Keratinocyte (primary cell): ENCODE results near the gene CCM2. TPM values are rescaled to one million over a fixed set of nuclear protein-coding genes. Genes with fewer than 3 reads are reported as not detected.

Experiments
- DNase-seq: peaks from one replicate; pipeline ENCODE4 v3.0.0-alpha.2; 2011; ENCODE audit warnings: low read depth, missing footprints, low spot score
- FAIRE-seq: peaks from 2 replicates; lab custom pipeline; 2011; peaks lifted over from hg19 to GRCh38; lab: Jason Lieb, UNC
- H2AFZ ChIP-seq: 2 replicates; pipeline ENCODE4 v1.6.0; 2012; ENCODE audit warnings: low read length, control low read depth, inconsistent platforms; ENCODE audit not compliant: control insufficient read depth
- H3K27ac ChIP-seq: 2 replicates; pipeline ENCODE4 v1.5.1; 2011; ENCODE audit warnings: low read length; ENCODE audit not compliant: control insufficient read depth, insufficient read depth
- H3K27me3 ChIP-seq: 3 replicates; pipeline ENCODE4 v1.6.0; 2011; ENCODE audit warnings: low read length; ENCODE audit not compliant: control insufficient read depth, insufficient read depth; ENCODE audit errors: extremely low read depth
- H3K36me3 ChIP-seq, 2 experiments: 2 replicates in 1 of 2; 3 replicates in 1 of 2; pipeline ENCODE4 v1.5.1; 2011; ENCODE audit warnings: low read length in 2 of 2, mild to moderate bottlenecking in 1 of 2; ENCODE audit not compliant: control insufficient read depth in 2 of 2, insufficient read depth in 2 of 2; ENCODE audit errors: extremely low read depth in 1 of 2
- H3K4me1 ChIP-seq: 3 replicates; pipeline ENCODE4 v1.5.1; 2011; ENCODE audit warnings: low read length; ENCODE audit not compliant: control insufficient read depth, insufficient read depth; ENCODE audit errors: extremely low read depth
- H3K4me2 ChIP-seq: 3 replicates; pipeline ENCODE4 v1.6.0; 2011; ENCODE audit warnings: low read depth, low read length; ENCODE audit not compliant: control insufficient read depth, insufficient read depth; ENCODE audit errors: extremely low read depth
- H3K4me3 ChIP-seq, 3 experiments: fragments of 200-600 bp in 1 of 3; sonication (generic) in 1 of 3; 2 replicates in 2 of 3; 3 replicates in 1 of 3; pipeline ENCODE4 v1.5.1; 2011 to 2016; ENCODE audit warnings: low read length in 3 of 3, mild to moderate bottlenecking in 3 of 3, control low read depth in 2 of 3, inconsistent platforms in 1 of 3, low read depth in 1 of 3, mixed read lengths in 1 of 3, mixed run types in 1 of 3, moderate library complexity in 1 of 3; ENCODE audit not compliant: control insufficient read depth in 2 of 3, insufficient read depth in 2 of 3; ENCODE audit errors: extremely low read depth in 1 of 3
- H3K79me2 ChIP-seq: 2 replicates; pipeline ENCODE4 v1.6.0; 2012; ENCODE audit warnings: low read length; ENCODE audit not compliant: control insufficient read depth, insufficient read depth
- H3K9ac ChIP-seq: 3 replicates; pipeline ENCODE4 v1.6.0; 2011; ENCODE audit warnings: low read length; ENCODE audit not compliant: control insufficient read depth, insufficient read depth; ENCODE audit errors: extremely low read depth
- H3K9me1 ChIP-seq: 3 replicates; pipeline ENCODE4 v1.6.0; 2011; ENCODE audit warnings: low read length; ENCODE audit not compliant: control insufficient read depth, insufficient read depth; ENCODE audit errors: extremely low read depth
- H3K9me3 ChIP-seq: 2 replicates; pipeline ENCODE4 v1.5.1; 2012; ENCODE audit warnings: low read depth, low read length; ENCODE audit not compliant: control insufficient read depth
- H4K20me1 ChIP-seq: 3 replicates; pipeline ENCODE4 v1.6.0; 2011; ENCODE audit warnings: low read length; ENCODE audit not compliant: control insufficient read depth, insufficient read depth; ENCODE audit errors: extremely low read depth
- CTCF ChIP-seq, 3 experiments: IDR thresholded peaks in 1 of 3; conservative IDR thresholded peaks in 1 of 3; optimal IDR thresholded peaks in 1 of 3; 2 replicates in 2 of 3; 3 replicates in 1 of 3; pipeline versions ENCODE3 to v1.5.1; 2011; ENCODE audit warnings: low read length in 3 of 3, mild to moderate bottlenecking in 3 of 3, moderate library complexity in 2 of 3, control low read depth in 1 of 3, inconsistent platforms in 1 of 3; ENCODE audit not compliant: insufficient read depth in 2 of 3; ENCODE audit errors: extremely low read depth in 1 of 3
- EZH2 ChIP-seq: IDR thresholded peaks from one replicate; pipeline ENCODE4 v1.6.1; 2012; ENCODE audit warnings: inconsistent platforms, mild to moderate bottlenecking, low read length, moderate library complexity
- dilution Hi-C: fragments of 300-500 bp; cut with MboI; formaldehyde crosslinking; loops from one replicate; pipeline ENCODE4 v1.7.0; 2020; ENCODE audit warnings: low sequenced_read_pairs; ENCODE audit not compliant: extremely low pct_ligation_motif_present
- polyA plus RNA-seq, 5 experiments: library from polyadenylated mRNA; depleted of rRNA in 3 of 5; stranded (reverse) in 3 of 5; stranded (forward) in 1 of 5; unstranded in 1 of 5; fragments of >200 nt; gene quantifications; 1 replicate in 1 of 5; 2 replicates in 3 of 5; 3 replicates in 1 of 5; pipeline versions ENCODE4 v1.2.1 to v1.2.3, GENCODE V29; 2011 to 2012; ENCODE audit warnings: missing spikeins in 2 of 5, low read depth in 1 of 5, low replicate concordance in 1 of 5

Gene CCM2
- polyA plus RNA-seq, 1 donor (not counting 4 experiments of a cell fraction or from before 2014, with no cell fraction given): 44.8 TPM

DNA sequence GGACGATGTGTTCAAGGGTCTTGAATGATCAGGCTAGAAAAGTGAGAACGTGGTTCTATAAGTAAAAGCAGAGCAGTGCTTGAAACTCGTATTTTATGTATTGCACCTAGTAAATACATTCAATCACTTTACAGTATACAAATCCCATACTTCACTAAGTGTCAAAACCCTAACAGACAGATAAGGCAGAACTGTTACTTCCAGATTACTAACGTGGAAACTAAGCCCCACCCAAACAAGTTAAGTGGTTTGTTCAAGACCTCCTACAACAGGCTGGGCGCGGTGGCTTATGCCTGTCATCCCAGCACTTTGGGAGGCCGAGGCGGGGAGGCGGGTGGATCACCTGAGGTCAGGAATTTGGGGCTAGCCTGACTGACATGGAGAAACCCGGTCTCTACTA, 12.0 kb upstream of the CCM2 start:
- peaks cover 16 to 28% of the 10 kb centered on the region in 2 experiments for H3K36me3 ChIP-seq
- no peak for DNase-seq
- H2AFZ ChIP-seq: no peak overlapping the region
- no peaks in the 10 kb centered on the region for H3K27me3 ChIP-seq
- peaks cover 37% of the 10 kb centered on the region for H3K4me1 ChIP-seq
- H4K20me1 ChIP-seq: peaks cover 20% of the 10 kb centered on the region
- H3K9me3 ChIP-seq: no peaks in the 10 kb centered on the region
- no peak overlapping the region for H3K9ac ChIP-seq
- no peaks in the 10 kb centered on the region for H3K9me1 ChIP-seq
- peaks cover 35% of the 10 kb centered on the region for H3K79me2 ChIP-seq
- no peak overlapping the region for H3K4me2 ChIP-seq
- H3K4me3 ChIP-seq: no peak overlapping the region
- TF ChIP-seq CTCF (optimal IDR thresholded peaks at IDR 0.05 in 1 of 3, IDR thresholded peaks at IDR 0.05 in 1 of 3, conservative IDR thresholded peaks at IDR 0.05 in 1 of 3; ENCODE audit: extremely low read depth in 1 of 3, insufficient read depth in 2 of 3, low read length in 3 of 3) (no peak), EZH2 (no peak)
- no peak overlapping the region for H3K27ac ChIP-seq
- no peak for FAIRE-seq
- dilution Hi-C loops: no loop called here

- H3K9ac ChIP-seq: no peak overlapping the region
- FAIRE-seq (no peak), DNase-seq (no peak)
- peaks cover 36% of the 10 kb centered on the region for H3K4me1 ChIP-seq
- peaks cover 28% of the 10 kb centered on the region for H3K79me2 ChIP-seq
- H3K27ac ChIP-seq: no peak overlapping the region
- no peak overlapping the region for H2AFZ ChIP-seq
- H3K4me3 ChIP-seq: no peak overlapping the region
- peaks cover 18% of the 10 kb centered on the region for H4K20me1 ChIP-seq
- dilution Hi-C loops: no loop called here
- TF ChIP-seq EZH2: no peak
- no peak for TF ChIP-seq CTCF (optimal IDR thresholded peaks at IDR 0.05 in 1 of 3, IDR thresholded peaks at IDR 0.05 in 1 of 3, conservative IDR thresholded peaks at IDR 0.05 in 1 of 3; ENCODE audit: extremely low read depth in 1 of 3, insufficient read depth in 2 of 3, low read length in 3 of 3)
- no peaks in the 10 kb centered on the region for H3K27me3 ChIP-seq
- no peak overlapping the region for H3K4me2 ChIP-seq
- no peaks in the 10 kb centered on the region for H3K9me3 ChIP-seq
- peaks cover 9 to 21% of the 10 kb centered on the region in 2 experiments for H3K36me3 ChIP-seq
- no peaks in the 10 kb centered on the region for H3K9me1 ChIP-seq
Observed at GRCh38 chr7:44988701-44989100, 11.3 kb upstream of the CCM2 start.
